ENCODE data around the gene AIRE. TPM values are rescaled to one million over a fixed set of nuclear protein-coding genes. Genes with fewer than 3 reads are reported as not detected.

The AIRE gene
- total and polyA plus RNA-seq, 2 of the 13 experiments (the other 11 are each of a cell fraction or from before 2014, with no cell fraction given): not detected

- no peak for TF ChIP-seq ZBTB1 (CRISPR knock-in tag; IDR thresholded peaks at IDR 0.05; ENCODE audit: borderline replicate concordance)
- TF ChIP-seq ZNF607 (CRISPR knock-in tag; IDR thresholded peaks at IDR 0.05; ENCODE audit: borderline replicate concordance): peak; percentile 64
- TF ChIP-seq ATF1 (CRISPR knock-in tag; IDR thresholded peaks at IDR 0.05): peak; percentile 98
- TF ChIP-seq ELF4 (CRISPR knock-in tag; IDR thresholded peaks at IDR 0.05; ENCODE audit: borderline replicate concordance): peak; percentile 90
- TF ChIP-seq ZNF407 (CRISPR knock-in tag; IDR thresholded peaks at IDR 0.05; ENCODE audit: not compliant biosample characterization): peak; percentile 85
- TF ChIP-seq ZNF883 (CRISPR knock-in tag; IDR thresholded peaks at IDR 0.05; ENCODE audit: not compliant biosample characterization): peak; percentile 81
- TF ChIP-seq EP300 (IDR thresholded peaks at IDR 0.05; ENCODE audit: low read depth in 2 of 2, low read length in 2 of 2): 0 out of 4 replicates have a peak, but pooled peaks of 1 of the 2 experiments have one; percentile 3
- no peak; the same call in 1 of the 2 replicates for TF ChIP-seq EP300 (CRISPR knock-in tag; IDR thresholded peaks at IDR 0.05; ENCODE audit: borderline replicate concordance)
Measured at GRCh38 chr21:44338971-44339910, 53.6 kb downstream of the AIRE start, which contains the start of gene CFAP410 (continued).

All from HepG2 (cell line).